ENCODE data around the gene CFAP68. TPM values are rescaled to one million over a fixed set of nuclear protein-coding genes. Genes with fewer than 3 reads are reported as not detected.

Gene CFAP68
- total and polyA plus RNA-seq, 10 of the 15 experiments (the other 5 are each of a cell fraction or from before 2014, with no cell fraction given) = 35.7 to 84.4 (median 64.1) TPM

DNA sequence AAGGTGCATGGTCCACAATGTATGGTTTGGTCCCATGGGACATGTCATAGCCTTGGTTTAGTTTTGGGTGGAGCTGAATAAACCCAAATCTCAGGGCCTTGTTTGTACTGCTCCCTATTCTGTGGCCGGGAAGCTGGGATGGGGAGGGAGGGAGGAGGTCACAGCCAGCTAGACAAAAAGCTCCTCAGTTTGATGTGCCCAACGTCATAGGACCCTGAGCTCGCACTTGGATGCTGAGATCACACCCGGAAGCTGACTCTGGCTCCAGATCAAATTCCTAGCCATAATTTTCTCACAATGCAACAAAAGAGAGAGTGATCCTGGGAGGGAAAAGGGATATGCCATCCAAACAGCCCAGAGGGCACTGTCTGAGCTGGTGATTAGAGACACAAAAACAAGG, 34.7 kb downstream of the CFAP68 start:
- ChIA-PET SMC1A (ENCODE audit: uncharacterized antibody, unreplicated experiment) (interaction anchor here (1.5 kb wide), 1 partner anchor 18 kb away, joined by 3 read pairs; no protein-coding TSS in a partner anchor), POLR2A (no interaction called here), CTCF (interaction anchor here (0.6 to 1.6 kb wide), 3 partner anchors 18 to 68 kb away, joined by 3 to 7 read pairs (median 3); no protein-coding TSS in a partner anchor), RAD21 (ENCODE audit: unreplicated experiment) (no interaction called here)
- no peaks in the 10 kb centered on the region for H3K4me1 ChIP-seq (ENCODE audit: control insufficient read depth, insufficient read depth, low read length)
- BruUV-seq (replicated peaks) = no TSS peak
- DNase-seq (ENCODE audit: low read depth, low spot score) (no peak), FAIRE-seq (no peak), ATAC-seq (no peak)
- H3K79me2 ChIP-seq (ENCODE audit: control insufficient read depth, insufficient read depth, low read length) = no peaks in the 10 kb centered on the region
- intact Hi-C loops (cut with micrococcal nuclease; ENCODE audit: unreplicated experiment) = no loop called here
- no peak overlapping the region for H2AFZ ChIP-seq (ENCODE audit: control insufficient read depth, low read depth, low read length)
- no peak overlapping the region for H3K27ac ChIP-seq (ENCODE audit: control insufficient read depth, insufficient read depth)
- no peak overlapping the region for H3K9ac ChIP-seq (ENCODE audit: control insufficient read depth, insufficient read depth, low read length)
- in situ Hi-C loops (cut with MboI) = no loop called here
- H3K4me3 ChIP-seq = no peak overlapping the region
- H3K27me3 ChIP-seq (replicated peaks in 1 of 2; ENCODE audit: control insufficient read depth in 2 of 2, insufficient read depth in 2 of 2, low read length in 1 of 2) = no peaks in the 10 kb centered on the region; a peak in 2 of 4 replicates
- no peaks in the 10 kb centered on the region for H4K20me1 ChIP-seq (ENCODE audit: control insufficient read depth, insufficient read depth)
- H3K36me3 ChIP-seq (ENCODE audit: control insufficient read depth in 2 of 2, insufficient read depth in 2 of 2, low read length in 1 of 2) = no peaks in the 10 kb centered on the region
- H3K9me3 ChIP-seq (replicated peaks; ENCODE audit: control insufficient read depth, insufficient read depth, low read length) = no peaks in the 10 kb centered on the region
- H3K4me2 ChIP-seq (ENCODE audit: control insufficient read depth, insufficient read depth) = no peak overlapping the region
- TF ChIP-seq CREM (IDR thresholded peaks at IDR 0.05; ENCODE audit: low read depth) = no peak
- TF ChIP-seq FOXM1 (IDR thresholded peaks at IDR 0.05; ENCODE audit: low read depth, low read length) = no peak
- TF ChIP-seq, protein P1, sequence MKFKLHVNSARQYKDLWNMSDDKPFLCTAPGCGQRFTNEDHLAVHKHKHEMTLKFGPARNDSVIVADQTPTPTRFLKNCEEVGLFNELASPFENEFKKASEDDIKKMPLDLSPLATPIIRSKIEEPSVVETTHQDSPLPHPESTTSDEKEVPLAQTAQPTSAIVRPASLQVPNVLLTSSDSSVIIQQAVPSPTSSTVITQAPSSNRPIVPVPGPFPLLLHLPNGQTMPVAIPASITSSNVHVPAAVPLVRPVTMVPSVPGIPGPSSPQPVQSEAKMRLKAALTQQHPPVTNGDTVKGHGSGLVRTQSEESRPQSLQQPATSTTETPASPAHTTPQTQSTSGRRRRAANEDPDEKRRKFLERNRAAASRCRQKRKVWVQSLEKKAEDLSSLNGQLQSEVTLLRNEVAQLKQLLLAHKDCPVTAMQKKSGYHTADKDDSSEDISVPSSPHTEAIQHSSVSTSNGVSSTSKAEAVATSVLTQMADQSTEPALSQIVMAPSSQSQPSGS (IDR thresholded peaks at IDR 0.05; ENCODE audit: low read length) = no peak
- TF ChIP-seq HDGF (IDR thresholded peaks at IDR 0.05) = no peak
- TF ChIP-seq, protein P2, sequence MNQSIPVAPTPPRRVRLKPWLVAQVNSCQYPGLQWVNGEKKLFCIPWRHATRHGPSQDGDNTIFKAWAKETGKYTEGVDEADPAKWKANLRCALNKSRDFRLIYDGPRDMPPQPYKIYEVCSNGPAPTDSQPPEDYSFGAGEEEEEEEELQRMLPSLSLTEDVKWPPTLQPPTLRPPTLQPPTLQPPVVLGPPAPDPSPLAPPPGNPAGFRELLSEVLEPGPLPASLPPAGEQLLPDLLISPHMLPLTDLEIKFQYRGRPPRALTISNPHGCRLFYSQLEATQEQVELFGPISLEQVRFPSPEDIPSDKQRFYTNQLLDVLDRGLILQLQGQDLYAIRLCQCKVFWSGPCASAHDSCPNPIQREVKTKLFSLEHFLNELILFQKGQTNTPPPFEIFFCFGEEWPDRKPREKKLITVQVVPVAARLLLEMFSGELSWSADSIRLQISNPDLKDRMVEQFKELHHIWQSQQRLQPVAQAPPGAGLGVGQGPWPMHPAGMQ (IDR thresholded peaks at IDR 0.05; ENCODE audit: borderline replicate concordance) = no peak
- TF ChIP-seq IRF4 (IDR thresholded peaks at IDR 0.05; ENCODE audit: low read depth, low read length) = no peak
- TF ChIP-seq MYC (IDR thresholded peaks at IDR 0.05; ENCODE audit: insufficient read depth, insufficient read length, insufficient replicate concordance, low read length, severe bottlenecking) = no peak
- no peak for TF ChIP-seq ZBTB11 (CRISPR knock-in tag; IDR thresholded peaks at IDR 0.05)
- no peak for TF ChIP-seq NFIC (IDR thresholded peaks at IDR 0.05; ENCODE audit: low read depth, low read length)
- TF ChIP-seq CHD2 (IDR thresholded peaks at IDR 0.05; ENCODE audit: borderline replicate concordance, low read depth, low read length) = no peak
- TF ChIP-seq SUPT20H (IDR thresholded peaks at IDR 0.05; ENCODE audit: borderline replicate concordance, control insufficient read depth, low read depth, low read length) = no peak
- 25% methylated on average over 4 of the region's 4 CpGs for WGBS (ENCODE audit: insufficient coverage, insufficient replicate concordance, low lambda C conversion rate, missing lambda C conversion rate)
